GM12878 (cell line): ENCODE data around the gene BTG1. TPM values are rescaled to one million over a fixed set of nuclear protein-coding genes. Genes with fewer than 3 reads are reported as not detected.

Source experiments
- ATAC-seq: fragments of 200-7000 bp; cut with Tn5 transposase; 3 replicates; pipeline ENCODE4 v1.9.1; 2020; ENCODE audit warnings: mild to moderate bottlenecking, moderate library complexity
- BruUV-seq: library from RNA; stranded (reverse); fragments of 400-500 nt; replicated peaks from 2 replicates; lab custom pipeline; 2021; lab: Mats Ljungman, UMichigan
- CTCF ChIA-PET: fragments of 300-600 bp; sonication (Branson Sonifier 250); formaldehyde crosslinking; extraction: SDS; loops from one replicate; lab custom pipeline; 2021; ENCODE audit warnings: inconsistent platforms; lab: Yijun Ruan, JAX
- POLR2A ChIA-PET: fragments of 350-600 bp; formaldehyde crosslinking; extraction: SDS; loops from one replicate; lab custom pipeline; 2021; ENCODE audit warnings: inconsistent platforms; lab: Charles Lee
- RAD21 ChIA-PET: fragments of 300-600 bp; sonication (Branson Sonifier 250); formaldehyde crosslinking; loops from one replicate; lab custom pipeline; 2023; ENCODE audit warnings: antibody characterized with exemption; ENCODE audit not compliant: unreplicated experiment; lab: Charles Lee
- SMC1A ChIA-PET: fragments of 300-600 bp; sonication (Branson Sonifier 250); formaldehyde crosslinking; loops from one replicate; lab custom pipeline; 2023; ENCODE audit not compliant: unreplicated experiment, uncharacterized antibody; lab: Charles Lee
- DNase-seq: peaks from one replicate; pipeline ENCODE4 v3.0.0-alpha.2; 2011; ENCODE audit warnings: low read depth, low spot score
- FAIRE-seq: peaks from 3 replicates; lab custom pipeline; 2011; peaks lifted over from hg19 to GRCh38; lab: Jason Lieb, UNC
- H2AFZ ChIP-seq: 2 replicates; pipeline ENCODE4 v1.6.0; 2011; ENCODE audit warnings: low read depth, low read length, control low read depth; ENCODE audit not compliant: control insufficient read depth
- H3K27ac ChIP-seq: 2 replicates; pipeline ENCODE4 v1.5.1; 2011; ENCODE audit warnings: control low read depth; ENCODE audit not compliant: control insufficient read depth, insufficient read depth
- H3K27me3 ChIP-seq, 2 experiments: replicated peaks in 1 of 2; 2 replicates each; pipeline versions ENCODE4 v1.6.0 to v1.6.1; 2011; ENCODE audit warnings: low read length in 1 of 2; ENCODE audit not compliant: control insufficient read depth in 2 of 2, insufficient read depth in 2 of 2
- H3K36me3 ChIP-seq, 2 experiments: 2 replicates each; pipeline ENCODE4 v1.5.1; 2011; ENCODE audit warnings: low read length in 1 of 2; ENCODE audit not compliant: control insufficient read depth in 2 of 2, insufficient read depth in 2 of 2
- H3K4me1 ChIP-seq: 2 replicates; pipeline ENCODE4 v1.6.1; 2011; ENCODE audit warnings: mild to moderate bottlenecking, low read length, moderate library complexity, mixed read lengths; ENCODE audit not compliant: control insufficient read depth, insufficient read depth
- H3K4me2 ChIP-seq: 2 replicates; pipeline ENCODE4 v1.6.0; 2011; ENCODE audit warnings: control low read depth; ENCODE audit not compliant: control insufficient read depth, insufficient read depth
- H3K4me3 ChIP-seq: fragments of 200-600 bp; sonication (generic); 2 replicates; pipeline ENCODE4 v1.5.1; 2016
- H3K79me2 ChIP-seq: 2 replicates; pipeline ENCODE4 v1.6.0; 2011; ENCODE audit warnings: low read length; ENCODE audit not compliant: control insufficient read depth, insufficient read depth
- H3K9ac ChIP-seq: 2 replicates; pipeline ENCODE4 v1.8.0; 2011; ENCODE audit warnings: low read length, control low read depth, mixed read lengths; ENCODE audit not compliant: control insufficient read depth, insufficient read depth
- H3K9me3 ChIP-seq: replicated peaks from 3 replicates; pipeline ENCODE4 v1.5.1; 2011; ENCODE audit warnings: mild to moderate bottlenecking, low read length; ENCODE audit not compliant: control insufficient read depth, insufficient read depth
- H4K20me1 ChIP-seq: 2 replicates; pipeline ENCODE4 v1.6.0; 2011; ENCODE audit not compliant: control insufficient read depth, insufficient read depth
- ATF7 ChIP-seq: fragments of 450-650 bp; IDR thresholded peaks from 2 replicates; pipeline ENCODE4 v1.6.1; 2016; ENCODE audit warnings: low read depth, mild to moderate bottlenecking
- CEBPB ChIP-seq, 2 experiments: fragments of 150-350 bp in 1 of 2; IDR thresholded peaks; 2 replicates each; pipeline ENCODE4 v1.6.1; 2012 to 2014; ENCODE audit warnings: low read depth in 2 of 2, low read length in 2 of 2, borderline replicate concordance in 1 of 2, inconsistent platforms in 1 of 2
- CHD4 ChIP-seq: fragments of 200-600 bp; sonication (generic); IDR thresholded peaks from 2 replicates; pipeline ENCODE4 v1.6.1; 2016; ENCODE audit warnings: mild to moderate bottlenecking
- CREM ChIP-seq: IDR thresholded peaks from 2 replicates; pipeline ENCODE4 v1.6.1; 2014; ENCODE audit warnings: antibody characterized with exemption, low read depth
- DPF2 ChIP-seq: fragments of 450-650 bp; IDR thresholded peaks from 2 replicates; pipeline ENCODE4 v1.6.1; 2017; ENCODE audit warnings: mild to moderate bottlenecking
- MEF2A ChIP-seq: IDR thresholded peaks from 2 replicates; pipeline ENCODE4 v1.6.1; 2011; ENCODE audit warnings: low read depth, mild to moderate bottlenecking, low read length, moderate library complexity; ENCODE audit not compliant: insufficient read depth
- MYB ChIP-seq: fragments of 150-350 bp; IDR thresholded peaks from 2 replicates; pipeline ENCODE4 v1.6.1; 2014; ENCODE audit warnings: mild to moderate bottlenecking, low read depth, low read length, borderline replicate concordance
- NKRF ChIP-seq: fragments of 450-650 bp; conservative IDR thresholded peaks from 2 replicates; pipeline ENCODE4 v1.6.1; 2017; ENCODE audit warnings: mild to moderate bottlenecking, moderate library complexity
- NR2F1 ChIP-seq: fragments of 450-650 bp; conservative IDR thresholded peaks from 2 replicates; pipeline ENCODE4 v1.6.1; 2017; ENCODE audit warnings: mild to moderate bottlenecking
- PKNOX1 ChIP-seq: fragments of 450-650 bp; IDR thresholded peaks from 2 replicates; pipeline ENCODE4 v1.6.1; 2016; ENCODE audit warnings: mild to moderate bottlenecking
- RFX5 ChIP-seq: IDR thresholded peaks from 2 replicates; pipeline ENCODE4 v1.6.1; 2011; ENCODE audit warnings: low read depth, low read length, improper control_type of control experiment
- SMARCA5 ChIP-seq: fragments of 450-650 bp; IDR thresholded peaks from 2 replicates; pipeline ENCODE4 v1.6.1; 2017; ENCODE audit warnings: mild to moderate bottlenecking
- SRF ChIP-seq, 2 experiments: IDR thresholded peaks; 2 replicates each; pipeline ENCODE4 v1.6.1; 2011; ENCODE audit warnings: low read depth in 2 of 2, low read length in 2 of 2, mild to moderate bottlenecking in 1 of 2, moderate library complexity in 1 of 2
- ZNF274 ChIP-seq: IDR thresholded peaks from one replicate; pipeline ENCODE4 v1.8.0; 2011; ENCODE audit not compliant: insufficient read length, insufficient read depth
- WGBS: methylation state at CpG from one replicate; pipeline ENCODE4 v1.1.6; 2016; ENCODE audit warnings: low lambda C conversion rate; ENCODE audit not compliant: insufficient replicate concordance, insufficient coverage; ENCODE audit errors: missing lambda C conversion rate; 5-methylcytosine and 5-hydroxymethylcytosine counted together
- in situ Hi-C: fragments of 300-500 bp; cut with MboI; formaldehyde crosslinking; loops from 9 replicates; pipeline ENCODE4 v1.14.3; 2018; ENCODE audit warnings: mixed read lengths
- intact Hi-C: fragments of 100-400 bp; cut with micrococcal nuclease; formaldehyde crosslinking; loops from one replicate; pipeline ENCODE4 v1.14.2; 2022; ENCODE audit not compliant: unreplicated experiment
- polyA plus RNA-seq, 11 experiments: library from polyadenylated mRNA; depleted of rRNA in 4 of 11; unstranded in 6 of 11; stranded (reverse) in 5 of 11; fragments of >200 nt; fragmentation: Nextera tagmentation in 4 of 11; fragmentation: Illumina TruSeq in 1 of 11; extraction: Ambion mirVana in 4 of 11; extraction: Trizol in 1 of 11; gene quantifications; 1 replicate in 1 of 11; 2 replicates in 10 of 11; pipeline versions ENCODE4 v1.2.1 to v1.2.3, GENCODE V29; 2011 to 2016; ENCODE audit warnings: inconsistent platforms in 2 of 11, missing spikeins in 2 of 11, low read depth in 1 of 11
- total RNA-seq, 4 experiments: library from RNA; depleted of rRNA in 3 of 4; stranded (reverse); fragments of >200 nt in 3 of 4; fragmentation: Illumina TruSeq in 1 of 4; extraction: Trizol in 1 of 4; gene quantifications; 2 replicates each; pipeline versions ENCODE4 v1.2.1 to v1.2.3, GENCODE V29; 2013 to 2021

Gene BTG1
- total and polyA plus RNA-seq, 10 of the 15 experiments (the other 5 are each of a cell fraction or from before 2014, with no cell fraction given) = 23.7 to 194 (median 56.4) TPM

- Histone ChIP-seq H3K27ac (no peak overlapping the region), H3K9ac (no peak overlapping the region), H3K27me3 (no peaks in the 10 kb centered on the region), H3K4me3 (no peak overlapping the region), H3K9me3 (peaks cover 3% of the 10 kb centered on the region), H4K20me1 (no peaks in the 10 kb centered on the region), H3K79me2 (no peaks in the 10 kb centered on the region), H3K36me3 (no peaks in the 10 kb centered on the region), H2AFZ (peak overlapping the region; percentile 49; the same call in 1 of the 2 replicates), H3K4me2 (no peak overlapping the region), H3K4me1 (peaks cover 5% of the 10 kb centered on the region)
- ATAC-seq (peak; percentile 50), FAIRE-seq (peak; percentile 7), DNase-seq (no peak)
- no TSS peak for BruUV-seq
- WGBS = 0% methylated on average over 1 of the region's 1 CpG
- TF ChIP-seq CREM (no peak), NKRF (no peak), NR2F1 (no peak), SRF (IDR thresholded peaks at IDR 0.05; ENCODE audit: low read depth in 2 of 2, low read length in 2 of 2) (no peak), ATF7 (no peak), PKNOX1 (no peak), CEBPB (IDR thresholded peaks at IDR 0.05; ENCODE audit: borderline replicate concordance in 1 of 2, low read depth in 2 of 2, low read length in 2 of 2) (no peak), CHD4 (no peak), RFX5 (no peak), DPF2 (no peak), MYB (no peak), ZNF274 (no peak), MEF2A (no peak), SMARCA5 (no peak)
- in situ Hi-C loops = no loop called here
- POLR2A ChIA-PET = interaction anchor here (0.6 kb wide), 1 partner anchor 14 kb away, joined by 3 read pairs; no protein-coding TSS in a partner anchor
- intact Hi-C loops = no loop called here
- RAD21 ChIA-PET = interaction anchor here (1.7 to 3.1 kb wide), 2 partner anchors 10 to 12 kb away, joined by 5 to 11 read pairs; no protein-coding TSS in a partner anchor
- CTCF ChIA-PET = interaction anchor here (0.9 to 1.3 kb wide), 3 partner anchors 10 to 283 kb away, joined by 3 to 4 read pairs (median 3); no protein-coding TSS in a partner anchor
- SMC1A ChIA-PET = interaction anchor here (0.9 to 3.0 kb wide), 8 partner anchors 10 to 104 kb away, joined by 3 to 15 read pairs (median 3); no protein-coding TSS in a partner anchor
Observed at GRCh38 chr12:92094751-92095161, 50.9 kb downstream of the BTG1 start.
